ENCODE measurements around the gene GRB2.

Gene GRB2

GRCh38 chr17:75361344-75361743 is 44.1 kb downstream of the GRB2 start:
- Histone ChIP-seq H3K4me3 (ENCODE audit: insufficient read depth, low read length, poor library complexity, severe bottlenecking) (no peak overlapping the region), H3K4me2 (ENCODE audit: low read depth, low read length, poor library complexity, severe bottlenecking) (peak overlapping the region; percentile 40), H3K9ac (ENCODE audit: low read length) (0 out of 2 replicates have a peak overlapping the region, but pooled peaks have one; percentile 3), H4K20me1 (ENCODE audit: low read depth, low read length) (peaks cover 27% of the 10 kb centered on the region), H3K9me3 (ENCODE audit: insufficient read depth, low read length) (no peaks in the 10 kb centered on the region), H2AFZ (ENCODE audit: low read depth, low read length, severe bottlenecking) (no peak overlapping the region), H3K36me3 (ENCODE audit: low read length) (0 out of 2 replicates have a peak, but pooled peaks cover 4% of the 10 kb centered on the region), H3K9me2 (replicated peaks; ENCODE audit: insufficient read depth, low read length) (no peaks in the 10 kb centered on the region), H3K27me3 (ENCODE audit: low read length) (no peaks in the 10 kb centered on the region), H3F3A (ENCODE audit: insufficient read depth) (peaks cover 21% of the 10 kb centered on the region; the same call in 1 of the 2 replicates), H3K27ac (ENCODE audit: low read depth, low read length) (peak overlapping the region; percentile 56), H3K79me2 (ENCODE audit: insufficient read depth, low read length) (peaks cover 96% of the 10 kb centered on the region)
- TF ChIP-seq CTCF (IDR thresholded peaks at IDR 0.05; ENCODE audit: insufficient read depth, low read length, poor library complexity, severe bottlenecking) (no peak), EZH2phosphoT487 (conservative IDR thresholded peaks at IDR 0.05; ENCODE audit: low read length) (no peak)

GRCh38 chr17:75356260-75356937 is 49.1 kb downstream of the GRB2 start:
- no peak overlapping the region for H2AFZ ChIP-seq (ENCODE audit: low read depth, low read length, severe bottlenecking)
- TF ChIP-seq EZH2phosphoT487 (conservative IDR thresholded peaks at IDR 0.05; ENCODE audit: low read length) = no peak
- no peak for TF ChIP-seq CTCF (IDR thresholded peaks at IDR 0.05; ENCODE audit: insufficient read depth, low read length, poor library complexity, severe bottlenecking)
- no peaks in the 10 kb centered on the region for H3K27me3 ChIP-seq (ENCODE audit: low read length)
- no peak overlapping the region for H3K4me3 ChIP-seq (ENCODE audit: insufficient read depth, low read length, poor library complexity, severe bottlenecking)
- peaks cover 94% of the 10 kb centered on the region for H3K79me2 ChIP-seq (ENCODE audit: insufficient read depth, low read length)
- peaks cover 13% of the 10 kb centered on the region for H3F3A ChIP-seq (ENCODE audit: insufficient read depth)
- H3K9me2 ChIP-seq (replicated peaks; ENCODE audit: insufficient read depth, low read length) = no peaks in the 10 kb centered on the region
- H3K4me2 ChIP-seq (ENCODE audit: low read depth, low read length, poor library complexity, severe bottlenecking) = no peak overlapping the region
- H4K20me1 ChIP-seq (ENCODE audit: low read depth, low read length) = peaks cover 11% of the 10 kb centered on the region
- no peak overlapping the region for H3K9ac ChIP-seq (ENCODE audit: low read length)
- no peaks in the 10 kb centered on the region for H3K9me3 ChIP-seq (ENCODE audit: insufficient read depth, low read length)
- no peak overlapping the region for H3K27ac ChIP-seq (ENCODE audit: low read depth, low read length)
- 0 out of 2 replicates have a peak, but pooled peaks cover 4% of the 10 kb centered on the region for H3K36me3 ChIP-seq (ENCODE audit: low read length)

- Histone ChIP-seq H3K27me3 (ENCODE audit: low read length) (no peaks in the 10 kb centered on the region), H3K9me3 (ENCODE audit: insufficient read depth, low read length) (no peaks in the 10 kb centered on the region), H4K20me1 (ENCODE audit: low read depth, low read length) (peaks cover 5% of the 10 kb centered on the region; the same call in 1 of the 2 replicates), H3K4me3 (ENCODE audit: insufficient read depth, low read length, poor library complexity, severe bottlenecking) (no peak overlapping the region), H3K79me2 (ENCODE audit: insufficient read depth, low read length) (peaks cover 96% of the 10 kb centered on the region), H3K9ac (ENCODE audit: low read length) (no peak overlapping the region), H3K27ac (ENCODE audit: low read depth, low read length) (no peak overlapping the region), H2AFZ (ENCODE audit: low read depth, low read length, severe bottlenecking) (no peak overlapping the region), H3K9me2 (replicated peaks; ENCODE audit: insufficient read depth, low read length) (no peaks in the 10 kb centered on the region), H3F3A (ENCODE audit: insufficient read depth) (peaks cover 34% of the 10 kb centered on the region), H3K4me2 (ENCODE audit: low read depth, low read length, poor library complexity, severe bottlenecking) (no peak overlapping the region), H3K36me3 (ENCODE audit: low read length) (0 out of 2 replicates have a peak, but pooled peaks cover 3% of the 10 kb centered on the region)
- TF ChIP-seq EZH2phosphoT487 (conservative IDR thresholded peaks at IDR 0.05; ENCODE audit: low read length) (no peak), CTCF (IDR thresholded peaks at IDR 0.05; ENCODE audit: insufficient read depth, low read length, poor library complexity, severe bottlenecking) (no peak)
Observed at GRCh38 chr17:75353176-75353575, 52.3 kb downstream of the GRB2 start.

Data from SU-DHL-6 (cell line).